ENCODE measurements around the gene VAV2. TPM values are rescaled to one million over a fixed set of nuclear protein-coding genes. Genes with fewer than 3 reads are reported as not detected.

Gene VAV2
- total RNA-seq, 2 experiments from 2014 or later = 11.0 to 27.8 TPM

DNA sequence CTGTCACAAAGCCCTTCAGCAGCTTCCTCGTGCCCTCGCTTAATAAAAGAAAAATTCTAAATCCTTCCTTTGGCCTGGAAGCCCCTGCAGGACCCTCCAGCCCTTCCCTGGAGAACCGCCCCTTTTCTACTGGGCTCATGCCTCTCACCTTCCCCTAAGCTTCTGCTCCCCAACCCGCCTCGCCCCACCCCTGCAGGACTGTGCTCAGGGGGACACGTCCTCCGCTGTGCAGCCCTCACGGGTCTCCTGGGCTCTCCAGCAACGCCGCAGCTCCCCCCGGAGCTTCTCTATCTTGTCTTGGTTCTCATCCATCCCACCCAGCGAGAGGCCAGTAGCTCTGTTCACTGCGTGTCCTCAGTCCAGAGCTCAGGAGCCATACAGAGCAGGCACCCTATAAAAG is 188.4 kb downstream of the VAV2 start:
- no peaks in the 10 kb centered on the region for H3K9me3 ChIP-seq (ENCODE audit: low read length)
- no peaks in the 10 kb centered on the region for H3K9me2 ChIP-seq (ENCODE audit: insufficient read depth, low read length)
- no peak overlapping the region for H2AFZ ChIP-seq (ENCODE audit: low read length)
- CTCF ChIA-PET (ENCODE audit: unreplicated experiment) = no interaction called here
- no peaks in the 10 kb centered on the region for H3K79me2 ChIP-seq (ENCODE audit: insufficient read depth, low read depth, low read length)
- H4K20me1 ChIP-seq (ENCODE audit: insufficient read depth, low read length) = no peaks in the 10 kb centered on the region
- no peak overlapping the region for H3K4me3 ChIP-seq (ENCODE audit: low read depth, low read length, poor library complexity, severe bottlenecking)
- TF ChIP-seq, protein P1, sequence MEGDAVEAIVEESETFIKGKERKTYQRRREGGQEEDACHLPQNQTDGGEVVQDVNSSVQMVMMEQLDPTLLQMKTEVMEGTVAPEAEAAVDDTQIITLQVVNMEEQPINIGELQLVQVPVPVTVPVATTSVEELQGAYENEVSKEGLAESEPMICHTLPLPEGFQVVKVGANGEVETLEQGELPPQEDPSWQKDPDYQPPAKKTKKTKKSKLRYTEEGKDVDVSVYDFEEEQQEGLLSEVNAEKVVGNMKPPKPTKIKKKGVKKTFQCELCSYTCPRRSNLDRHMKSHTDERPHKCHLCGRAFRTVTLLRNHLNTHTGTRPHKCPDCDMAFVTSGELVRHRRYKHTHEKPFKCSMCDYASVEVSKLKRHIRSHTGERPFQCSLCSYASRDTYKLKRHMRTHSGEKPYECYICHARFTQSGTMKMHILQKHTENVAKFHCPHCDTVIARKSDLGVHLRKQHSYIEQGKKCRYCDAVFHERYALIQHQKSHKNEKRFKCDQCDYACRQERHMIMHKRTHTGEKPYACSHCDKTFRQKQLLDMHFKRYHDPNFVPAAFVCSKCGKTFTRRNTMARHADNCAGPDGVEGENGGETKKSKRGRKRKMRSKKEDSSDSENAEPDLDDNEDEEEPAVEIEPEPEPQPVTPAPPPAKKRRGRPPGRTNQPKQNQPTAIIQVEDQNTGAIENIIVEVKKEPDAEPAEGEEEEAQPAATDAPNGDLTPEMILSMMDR (conservative IDR thresholded peaks at IDR 0.05; ENCODE audit: low read length) = no peak
- TF ChIP-seq EZH2phosphoT487 (IDR thresholded peaks at IDR 0.05; ENCODE audit: borderline replicate concordance, low read depth, low read length) = no peak
- POLR2A ChIA-PET = interaction anchor here (0.5 kb wide), 1 partner anchor 222 kb away, joined by 6 read pairs; the partner anchor contains the start of gene BRD3OS
- H3K4me2 ChIP-seq (ENCODE audit: low read length) = no peak overlapping the region
- no peak overlapping the region for H3K27ac ChIP-seq (ENCODE audit: low read depth, low read length, poor library complexity, severe bottlenecking)
- intact Hi-C loops (cut with micrococcal nuclease; ENCODE audit: unreplicated experiment) = no loop called here
- no peak for DNase-seq (ENCODE audit: low spot score)
- no peaks in the 10 kb centered on the region for H3K4me1 ChIP-seq (ENCODE audit: insufficient read depth, low read length, poor library complexity, severe bottlenecking)
- BruUV-seq (replicated peaks) = no TSS peak
- H3K36me3 ChIP-seq (ENCODE audit: insufficient read depth, low read length) = no peaks in the 10 kb centered on the region

DNA sequence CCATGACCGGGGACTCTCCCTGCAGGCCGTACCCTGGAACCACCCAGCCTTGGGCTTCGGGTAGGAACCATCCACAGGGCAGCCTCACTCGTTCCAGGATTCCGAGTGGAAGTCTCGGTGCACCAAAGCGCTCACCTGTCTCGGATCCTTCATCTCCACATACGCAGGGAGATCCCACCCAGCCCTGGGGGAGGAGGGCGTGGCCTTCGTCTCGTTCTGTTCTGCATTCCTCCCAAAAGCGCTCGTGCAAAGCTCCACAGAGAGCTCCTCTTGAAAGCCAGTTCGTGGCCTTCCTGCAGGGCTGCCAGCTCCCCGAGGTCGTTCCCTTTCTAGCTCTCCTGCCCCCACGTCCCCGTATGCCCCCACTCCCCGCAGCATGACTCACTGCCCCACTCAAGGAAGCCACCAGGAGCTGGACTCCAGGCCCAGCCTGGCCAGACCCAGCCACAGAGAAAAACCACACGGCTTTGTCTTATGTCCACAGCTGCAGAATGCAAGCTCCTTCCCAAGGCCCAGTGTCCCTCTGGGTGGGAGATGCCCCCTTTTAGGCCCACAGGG is 189.0 kb downstream of the VAV2 start:
- DNase-seq (ENCODE audit: low spot score) = no peak
- Histone ChIP-seq H4K20me1 (ENCODE audit: insufficient read depth, low read length) (no peaks in the 10 kb centered on the region), H3K79me2 (ENCODE audit: insufficient read depth, low read depth, low read length) (no peaks in the 10 kb centered on the region), H3K27ac (ENCODE audit: low read depth, low read length, poor library complexity, severe bottlenecking) (no peak overlapping the region), H3K4me3 (ENCODE audit: low read depth, low read length, poor library complexity, severe bottlenecking) (no peak overlapping the region), H3K9me2 (ENCODE audit: insufficient read depth, low read length) (no peaks in the 10 kb centered on the region), H3K36me3 (ENCODE audit: insufficient read depth, low read length) (no peaks in the 10 kb centered on the region), H3K9me3 (ENCODE audit: low read length) (no peaks in the 10 kb centered on the region), H3K4me2 (ENCODE audit: low read length) (no peak overlapping the region), H3K4me1 (ENCODE audit: insufficient read depth, low read length, poor library complexity, severe bottlenecking) (no peaks in the 10 kb centered on the region), H2AFZ (ENCODE audit: low read length) (no peak overlapping the region)
- no peak for TF ChIP-seq EZH2phosphoT487 (IDR thresholded peaks at IDR 0.05; ENCODE audit: borderline replicate concordance, low read depth, low read length)
- TF ChIP-seq, protein P1 (conservative IDR thresholded peaks at IDR 0.05; ENCODE audit: low read length) = no peak
- CTCF ChIA-PET (ENCODE audit: unreplicated experiment) = interaction anchor here (0.5 kb wide), 1 partner anchor 153 kb away, joined by 4 read pairs; no protein-coding TSS in a partner anchor
- BruUV-seq (replicated peaks) = no TSS peak
- POLR2A ChIA-PET = no interaction called here
- intact Hi-C loops (cut with micrococcal nuclease; ENCODE audit: unreplicated experiment) = no loop called here

DNA sequence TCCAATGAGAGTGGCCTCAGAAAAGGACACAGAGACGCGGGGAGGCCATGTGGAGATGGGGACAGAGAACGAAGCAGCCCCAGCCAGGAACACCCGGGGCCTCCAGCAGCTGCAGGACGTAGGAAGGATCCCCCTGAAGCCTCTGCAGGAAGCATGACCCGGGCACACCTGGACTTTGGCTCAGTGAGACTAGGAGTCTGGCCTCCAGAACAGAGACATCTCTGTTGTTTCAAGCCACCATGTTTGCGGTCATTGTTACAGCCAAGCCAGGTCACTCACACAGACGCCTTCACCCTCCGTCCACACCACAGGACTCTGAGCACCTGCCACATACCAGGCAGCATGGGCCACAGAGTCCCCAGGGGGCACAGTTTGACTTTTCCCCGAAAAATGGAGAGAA is 190.4 kb downstream of the VAV2 start:
- no TSS peak for BruUV-seq (replicated peaks)

More for the DNA sequence above, 190.4 kb downstream of the VAV2 start:
- Histone ChIP-seq H3K27ac (ENCODE audit: low read depth, low read length, poor library complexity, severe bottlenecking) (no peak overlapping the region), H3K4me2 (ENCODE audit: low read length) (no peak overlapping the region), H4K20me1 (ENCODE audit: insufficient read depth, low read length) (no peaks in the 10 kb centered on the region), H3K9me3 (ENCODE audit: low read length) (no peaks in the 10 kb centered on the region), H3K9me2 (ENCODE audit: insufficient read depth, low read length) (no peaks in the 10 kb centered on the region), H3K4me1 (ENCODE audit: insufficient read depth, low read length, poor library complexity, severe bottlenecking) (no peaks in the 10 kb centered on the region), H3K79me2 (ENCODE audit: insufficient read depth, low read depth, low read length) (no peaks in the 10 kb centered on the region), H3K4me3 (ENCODE audit: low read depth, low read length, poor library complexity, severe bottlenecking) (no peak overlapping the region), H2AFZ (ENCODE audit: low read length) (no peak overlapping the region), H3K36me3 (ENCODE audit: insufficient read depth, low read length) (no peaks in the 10 kb centered on the region)
- DNase-seq (ENCODE audit: low spot score) = no peak
- POLR2A ChIA-PET = no interaction called here
- CTCF ChIA-PET (ENCODE audit: unreplicated experiment) = no interaction called here
- TF ChIP-seq, protein P1 (conservative IDR thresholded peaks at IDR 0.05; ENCODE audit: low read length) = no peak
- no peak for TF ChIP-seq EZH2phosphoT487 (IDR thresholded peaks at IDR 0.05; ENCODE audit: borderline replicate concordance, low read depth, low read length)
- intact Hi-C loops (cut with micrococcal nuclease; ENCODE audit: unreplicated experiment) = no loop called here
